GM21447 (cell line): ENCODE measurements around the gene TTC39A.
A peak's percentile ranks its signal among the peaks of the same experiment; 100 is the strongest.
"Not testable (repeated sequence)": the region's sequence is repeated elsewhere in the genome, so short reads cannot be mapped to it uniquely, and the experiment has no call there.

Source experiments
- ATAC-seq: cut with Tn5 transposase; IDR thresholded peaks from one replicate; pipeline ENCODE4 v1.9.1; 2021; ENCODE audit not compliant: unreplicated experiment

The TTC39A gene

DNA sequence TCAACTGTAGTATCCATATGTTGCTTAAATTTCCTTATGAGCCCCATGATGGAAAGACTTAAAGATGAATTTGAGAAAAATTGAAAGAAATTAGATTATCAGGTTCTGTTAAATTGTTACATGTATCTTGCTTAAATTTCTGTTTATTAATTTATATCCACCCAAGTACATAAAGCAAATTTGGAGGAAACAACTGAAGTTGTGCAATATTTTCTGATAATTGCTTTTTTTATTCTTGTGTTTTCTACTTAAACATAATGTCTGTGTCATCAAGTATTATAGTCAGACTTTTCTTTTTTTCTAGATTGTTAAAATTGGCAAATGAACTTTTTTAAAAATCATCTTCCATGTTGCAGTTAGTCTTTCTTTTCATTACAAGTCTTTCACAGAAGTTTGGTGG, 57.4 kb downstream of the TTC39A start:
- no peak for ATAC-seq

DNA sequence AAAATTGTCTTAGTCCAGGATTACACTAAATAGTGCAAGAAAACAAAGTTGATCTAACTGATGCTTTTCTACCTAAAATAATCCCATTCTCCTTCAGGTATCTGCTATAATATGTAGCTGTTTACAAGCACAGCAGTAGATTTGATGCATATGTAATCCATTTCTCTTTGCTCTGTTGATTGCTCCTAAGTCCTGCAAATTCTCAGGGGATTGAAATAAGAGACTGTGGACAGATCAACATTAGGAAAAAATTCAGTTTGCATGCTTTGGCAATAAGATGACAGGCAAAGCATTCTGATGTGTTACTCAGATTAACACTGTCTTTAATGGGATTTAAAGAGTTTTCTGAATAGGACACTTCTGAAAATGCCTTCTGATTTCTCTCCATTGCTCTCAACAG, 59.6 kb downstream of the TTC39A start:
- no peak for ATAC-seq

GRCh38 chr1:51268634-51269033, 61.7 kb downstream of the TTC39A start:
- peak; percentile 34 for ATAC-seq

DNA sequence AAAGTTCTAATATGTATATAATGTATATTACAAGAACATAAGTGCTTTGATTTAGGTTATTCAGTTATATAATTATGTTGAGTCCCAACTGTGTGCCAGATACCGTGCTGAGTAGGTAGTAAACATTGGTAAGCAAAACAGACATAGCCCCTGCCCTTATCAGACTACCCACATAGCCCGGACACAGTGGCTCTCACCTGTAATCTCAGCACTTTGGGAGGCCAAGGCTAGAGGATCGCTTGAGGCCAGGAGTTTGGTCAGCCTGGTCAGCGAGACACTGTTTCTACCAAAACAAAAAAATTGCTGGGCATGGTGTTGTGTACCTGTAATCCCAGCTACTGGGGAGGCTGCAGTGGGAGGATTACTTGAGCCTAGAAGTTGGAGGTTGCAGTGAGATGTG, 63.6 kb downstream of the TTC39A start:
- no peak for ATAC-seq

GRCh38 chr1:51266181-51266580, 64.2 kb downstream of the TTC39A start:
- no peak for ATAC-seq

DNA sequence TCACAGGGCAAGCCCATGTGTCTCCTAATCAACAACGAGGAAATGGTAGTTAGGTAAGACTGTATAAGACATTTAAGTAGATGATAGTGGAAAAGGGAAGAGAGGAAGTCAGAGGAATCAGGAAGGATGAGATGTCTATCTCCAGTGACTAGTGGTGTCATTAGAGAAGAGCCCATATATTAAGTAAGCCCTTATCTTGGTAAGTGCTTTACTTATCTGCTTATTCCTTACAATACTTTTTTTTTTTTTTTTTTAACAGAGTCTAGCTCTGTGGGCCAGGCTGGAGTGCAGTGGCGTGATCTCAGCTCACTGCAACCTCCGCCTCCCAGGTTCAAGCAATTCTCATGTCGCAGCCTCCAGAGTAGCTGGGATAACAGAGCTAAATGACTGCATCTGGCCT, 64.7 kb downstream of the TTC39A start:
- ATAC-seq: no peak

DNA sequence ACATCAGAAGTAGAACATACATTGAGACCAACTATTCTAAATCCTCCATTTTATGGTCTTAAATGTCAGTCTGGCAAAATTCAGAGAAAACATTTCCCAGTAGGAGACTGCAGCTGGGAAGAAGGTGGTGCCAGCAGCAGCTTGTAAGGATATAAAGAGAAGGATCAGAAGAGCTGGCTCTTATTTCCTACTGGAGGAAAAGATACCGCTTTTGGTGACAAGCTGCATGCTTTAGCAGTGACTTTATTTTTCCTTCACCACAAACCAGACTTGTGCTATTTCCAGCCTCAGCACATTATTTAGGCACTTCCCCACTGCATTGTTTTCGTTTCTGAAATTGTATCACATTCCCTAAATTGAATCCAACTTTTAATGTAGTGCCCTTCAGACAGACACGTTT, 65.9 kb downstream of the TTC39A start:
- ATAC-seq: no peak

GRCh38 chr1:51263147-51263877, 67.0 kb downstream of the TTC39A start:
- no peak for ATAC-seq

DNA sequence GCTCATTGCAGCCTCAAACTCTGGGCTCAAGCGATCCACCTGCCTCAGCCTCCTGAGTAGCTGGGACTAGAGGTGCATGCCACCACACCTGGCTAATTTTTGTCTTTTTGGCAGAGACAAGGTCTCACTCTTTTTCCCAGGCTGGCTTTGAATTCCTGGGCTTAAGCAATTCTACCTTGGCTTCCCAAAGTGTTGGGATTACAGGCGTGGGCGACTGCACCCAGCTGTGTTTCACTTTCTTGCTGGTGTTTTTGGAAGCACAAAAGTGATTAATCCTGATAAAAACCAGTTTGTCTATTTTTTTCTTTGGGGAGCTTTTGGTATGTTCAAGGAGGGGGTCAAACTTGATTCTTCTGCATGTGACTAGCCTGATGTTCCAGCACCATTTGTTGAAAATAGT, 75.0 kb downstream of the TTC39A start:
- ATAC-seq: no peak

GRCh38 chr1:51253691-51254090, 76.7 kb downstream of the TTC39A start:
- no peak for ATAC-seq

DNA sequence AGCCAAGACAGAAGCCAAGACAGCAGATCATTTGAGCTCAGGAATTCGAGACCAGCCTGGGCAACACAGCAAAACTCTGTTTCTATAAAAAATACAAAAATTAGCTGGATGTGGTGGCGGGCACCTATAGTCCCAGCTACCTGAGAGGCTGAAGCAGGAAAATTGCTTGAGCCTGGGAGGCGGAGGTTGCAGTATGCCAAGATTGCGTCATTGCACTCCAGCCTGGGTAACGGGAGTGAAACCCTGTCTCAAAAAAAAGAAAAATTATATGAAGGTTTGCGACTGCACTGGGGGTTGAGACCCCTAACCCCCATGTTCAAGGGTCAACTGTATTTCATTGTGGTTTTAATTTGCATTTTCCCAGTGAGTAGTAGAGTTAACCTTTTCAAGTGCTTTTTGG, 78.0 kb downstream of the TTC39A start:
- ATAC-seq: no peak

- ATAC-seq: not testable (repeated sequence)
Measured at GRCh38 chr1:51251165-51251564, 79.2 kb downstream of the TTC39A start.

DNA sequence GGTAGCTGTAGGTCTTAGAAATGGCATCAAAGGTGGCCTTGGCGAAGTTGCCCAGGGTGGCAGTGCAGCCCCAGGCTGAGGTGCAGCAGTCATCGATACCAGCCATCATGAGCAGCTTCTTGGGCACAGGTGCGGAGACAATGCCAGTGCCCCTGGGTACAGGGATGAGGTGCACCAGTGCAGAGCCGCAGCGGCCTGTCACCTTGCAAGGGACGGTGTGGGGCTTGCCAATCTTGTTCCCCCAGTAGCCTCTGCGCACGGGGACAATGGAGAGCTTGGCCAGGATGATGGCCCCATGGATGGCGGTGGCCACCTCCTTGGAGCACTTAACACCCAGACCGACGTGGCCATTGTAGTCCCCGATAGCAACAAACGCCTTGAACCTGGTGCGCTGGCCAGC, 79.6 kb downstream of the TTC39A start:
- ATAC-seq: not testable (repeated sequence)

GRCh38 chr1:51249445-51249844, 80.9 kb downstream of the TTC39A start:
- ATAC-seq: no peak

- ATAC-seq: no peak
Measured at GRCh38 chr1:51247499-51247898, 82.9 kb downstream of the TTC39A start.

- peak; percentile 78 for ATAC-seq
Measured at GRCh38 chr1:51247022-51247421, 83.3 kb downstream of the TTC39A start.

DNA sequence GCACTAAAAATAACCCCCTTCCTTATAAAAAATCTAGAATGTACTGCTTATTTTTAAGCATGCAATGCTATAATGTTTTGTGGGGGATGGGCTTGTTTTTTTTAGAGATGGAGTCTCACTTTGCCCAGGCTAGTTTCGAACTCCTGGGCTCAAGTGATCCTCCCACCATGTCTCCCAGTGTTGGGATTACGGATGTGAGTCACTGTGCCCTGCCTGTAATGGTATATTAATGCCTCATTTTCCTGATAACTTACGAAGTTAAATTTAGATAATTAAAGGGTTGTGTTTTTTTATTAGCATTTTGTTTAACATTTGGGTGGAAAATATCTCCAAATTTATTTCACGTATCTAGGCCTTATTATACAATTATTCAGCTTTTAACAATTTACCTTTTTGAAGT, 87.8 kb downstream of the TTC39A start:
- ATAC-seq: no peak

- ATAC-seq: no peak
Measured at GRCh38 chr1:51241119-51241518, 89.2 kb downstream of the TTC39A start.

DNA sequence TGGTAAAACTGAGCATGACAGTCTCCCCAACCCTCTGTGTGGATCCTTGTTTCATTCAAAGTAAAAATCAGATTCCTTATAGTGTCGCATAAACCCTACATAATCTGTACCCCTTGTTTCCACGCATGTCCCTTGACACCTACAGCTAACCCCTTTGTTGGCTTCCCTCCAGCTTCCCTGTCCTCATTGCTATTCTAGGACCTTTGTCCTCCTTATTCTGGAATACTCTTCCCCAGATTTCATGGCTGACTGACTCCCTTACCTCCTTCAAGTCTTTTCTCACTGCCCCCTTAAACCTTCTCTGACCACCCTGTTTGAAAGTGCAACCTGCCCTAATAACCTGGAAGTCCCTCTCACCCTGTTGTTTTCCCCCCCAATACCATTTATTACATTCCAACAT, 90.3 kb downstream of the TTC39A start:
- ATAC-seq: no peak

GRCh38 chr1:51238034-51238403, 92.3 kb downstream of the TTC39A start:
- ATAC-seq: no peak

GRCh38 chr1:51237351-51238033, 92.9 kb downstream of the TTC39A start:
- no peak for ATAC-seq
